ENCODE measurements around the gene UBE2J2.

UBE2J2 gene

DNA sequence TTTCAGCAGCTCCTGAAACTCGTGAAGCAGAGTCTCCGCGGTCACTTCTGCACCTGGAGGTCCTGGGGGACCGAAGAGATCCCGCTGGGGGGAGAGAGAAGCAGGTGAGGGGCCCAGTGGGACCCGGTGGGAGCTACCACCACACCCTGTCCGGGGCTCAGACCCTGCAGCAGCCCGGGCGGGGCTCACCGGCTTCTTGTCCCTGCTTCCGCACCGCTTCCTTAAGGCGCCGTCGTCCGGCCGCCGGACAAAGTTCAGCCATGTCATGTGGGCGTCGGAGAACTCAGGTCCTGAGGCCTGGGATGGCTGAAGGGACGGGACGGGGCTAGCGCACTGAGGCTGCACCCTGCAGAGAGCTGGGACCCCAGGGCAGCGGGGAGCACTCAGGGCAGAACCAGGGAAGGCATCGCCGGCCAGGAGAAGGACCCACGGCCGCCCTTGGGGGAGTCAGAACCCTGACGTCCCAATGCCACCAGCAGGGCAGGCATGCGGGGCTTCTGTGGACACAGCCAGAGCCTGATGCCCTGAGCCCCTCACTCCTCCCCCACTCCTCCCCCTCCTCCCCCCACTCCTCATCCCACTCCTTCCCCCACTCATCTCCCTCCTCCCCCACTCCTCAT, 29.4 kb downstream of the UBE2J2 start:
- no peak for ATAC-seq (ENCODE audit: insufficient read depth, low read depth)
- Histone ChIP-seq H3K4me2 (ENCODE audit: insufficient read depth, low read length) (no peak overlapping the region), H3K9ac (ENCODE audit: low read depth, low read length) (no peak overlapping the region), H3K27me3 (ENCODE audit: insufficient read depth, low read length, poor library complexity) (no peaks in the 10 kb centered on the region), H4K20me1 (ENCODE audit: insufficient read depth, low read length) (no peaks in the 10 kb centered on the region; the same call in 1 of the 2 replicates), H2AFZ (ENCODE audit: low read depth, low read length) (no peak overlapping the region), H3K36me3 (ENCODE audit: insufficient read depth, low read length) (no peaks in the 10 kb centered on the region), H3K4me1 (ENCODE audit: insufficient read depth, low read length) (no peaks in the 10 kb centered on the region), H3K27ac (ENCODE audit: low read length) (no peak overlapping the region), H3K9me3 (ENCODE audit: insufficient read depth, low read length, severe bottlenecking) (no peaks in the 10 kb centered on the region), H3K4me3 (ENCODE audit: low read depth in 1 of 2, low read length in 2 of 2) (no peak overlapping the region), H3K79me2 (ENCODE audit: insufficient read depth, low read length) (no peaks in the 10 kb centered on the region)
- TF ChIP-seq, protein P1, sequence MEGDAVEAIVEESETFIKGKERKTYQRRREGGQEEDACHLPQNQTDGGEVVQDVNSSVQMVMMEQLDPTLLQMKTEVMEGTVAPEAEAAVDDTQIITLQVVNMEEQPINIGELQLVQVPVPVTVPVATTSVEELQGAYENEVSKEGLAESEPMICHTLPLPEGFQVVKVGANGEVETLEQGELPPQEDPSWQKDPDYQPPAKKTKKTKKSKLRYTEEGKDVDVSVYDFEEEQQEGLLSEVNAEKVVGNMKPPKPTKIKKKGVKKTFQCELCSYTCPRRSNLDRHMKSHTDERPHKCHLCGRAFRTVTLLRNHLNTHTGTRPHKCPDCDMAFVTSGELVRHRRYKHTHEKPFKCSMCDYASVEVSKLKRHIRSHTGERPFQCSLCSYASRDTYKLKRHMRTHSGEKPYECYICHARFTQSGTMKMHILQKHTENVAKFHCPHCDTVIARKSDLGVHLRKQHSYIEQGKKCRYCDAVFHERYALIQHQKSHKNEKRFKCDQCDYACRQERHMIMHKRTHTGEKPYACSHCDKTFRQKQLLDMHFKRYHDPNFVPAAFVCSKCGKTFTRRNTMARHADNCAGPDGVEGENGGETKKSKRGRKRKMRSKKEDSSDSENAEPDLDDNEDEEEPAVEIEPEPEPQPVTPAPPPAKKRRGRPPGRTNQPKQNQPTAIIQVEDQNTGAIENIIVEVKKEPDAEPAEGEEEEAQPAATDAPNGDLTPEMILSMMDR (IDR thresholded peaks at IDR 0.05; ENCODE audit: borderline replicate concordance, extremely low read depth, low read length, poor library complexity, severe bottlenecking) = no peak
- no peak for DNase-seq

DNA sequence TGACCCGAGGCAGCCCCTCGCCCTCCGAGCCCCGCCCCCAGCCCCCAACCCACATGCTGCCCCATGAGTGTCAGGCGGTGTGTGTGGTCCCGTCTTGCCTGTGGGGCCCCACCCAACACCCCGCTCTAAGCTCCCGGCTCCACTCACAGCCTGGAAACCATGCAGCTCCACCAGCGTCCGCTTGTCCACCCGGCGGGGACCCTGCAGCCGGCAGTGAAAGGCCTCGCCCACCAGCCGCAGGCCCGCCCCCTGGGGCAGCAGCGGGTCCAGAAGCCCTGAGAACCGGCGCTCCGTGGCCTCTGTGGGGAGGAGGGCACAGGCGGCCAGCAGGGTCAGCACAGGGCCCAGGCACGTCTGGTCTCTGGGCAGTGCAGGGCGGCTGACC, 29.9 kb downstream of the UBE2J2 start:
- no peaks in the 10 kb centered on the region for H3K79me2 ChIP-seq (ENCODE audit: insufficient read depth, low read length)
- H3K4me1 ChIP-seq (ENCODE audit: insufficient read depth, low read length) = no peaks in the 10 kb centered on the region
- H3K36me3 ChIP-seq (ENCODE audit: insufficient read depth, low read length) = no peaks in the 10 kb centered on the region
- no peak overlapping the region for H2AFZ ChIP-seq (ENCODE audit: low read depth, low read length)
- DNase-seq (no peak), ATAC-seq (ENCODE audit: insufficient read depth, low read depth) (no peak)
- no peak overlapping the region for H3K9ac ChIP-seq (ENCODE audit: low read depth, low read length)
- TF ChIP-seq, protein P1 (IDR thresholded peaks at IDR 0.05; ENCODE audit: borderline replicate concordance, extremely low read depth, low read length, poor library complexity, severe bottlenecking) = no peak
- H3K4me2 ChIP-seq (ENCODE audit: insufficient read depth, low read length) = no peak overlapping the region
- no peaks in the 10 kb centered on the region for H3K9me3 ChIP-seq (ENCODE audit: insufficient read depth, low read length, severe bottlenecking)
- H3K27me3 ChIP-seq (ENCODE audit: insufficient read depth, low read length, poor library complexity) = no peaks in the 10 kb centered on the region
- H3K4me3 ChIP-seq (ENCODE audit: low read depth in 1 of 2, low read length in 2 of 2) = no peak overlapping the region
- H4K20me1 ChIP-seq (ENCODE audit: insufficient read depth, low read length) = no peaks in the 10 kb centered on the region; the same call in 1 of the 2 replicates
- no peak overlapping the region for H3K27ac ChIP-seq (ENCODE audit: low read length)

DNA sequence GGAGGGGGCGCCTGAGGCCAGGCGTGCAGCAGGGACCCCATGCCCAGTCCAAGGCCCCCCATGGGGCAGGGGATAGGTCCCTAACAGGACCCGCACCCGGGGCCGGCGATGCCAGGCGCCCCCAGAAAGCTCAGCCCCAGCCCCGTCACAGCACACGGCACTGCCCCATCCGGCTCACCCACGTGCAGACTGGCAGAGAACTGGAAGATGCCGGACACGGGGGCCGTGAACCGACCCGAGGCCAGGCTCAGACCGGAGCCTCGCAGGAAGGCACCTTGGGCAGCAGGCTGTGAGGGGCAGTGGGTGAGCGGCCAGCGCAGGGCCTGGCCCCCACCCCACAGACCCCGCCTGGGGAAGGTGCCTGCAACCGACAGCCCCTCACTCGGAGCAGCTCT, 30.4 kb downstream of the UBE2J2 start:
- Histone ChIP-seq H3K4me2 (ENCODE audit: insufficient read depth, low read length) (no peak overlapping the region), H3K4me1 (ENCODE audit: insufficient read depth, low read length) (no peaks in the 10 kb centered on the region), H3K27ac (ENCODE audit: low read length) (no peak overlapping the region), H2AFZ (ENCODE audit: low read depth, low read length) (no peak overlapping the region), H3K79me2 (ENCODE audit: insufficient read depth, low read length) (no peaks in the 10 kb centered on the region), H3K9ac (ENCODE audit: low read depth, low read length) (no peak overlapping the region), H3K27me3 (ENCODE audit: insufficient read depth, low read length, poor library complexity) (no peaks in the 10 kb centered on the region), H3K9me3 (ENCODE audit: insufficient read depth, low read length, severe bottlenecking) (no peaks in the 10 kb centered on the region), H3K4me3 (ENCODE audit: low read depth in 1 of 2, low read length in 2 of 2) (no peak overlapping the region), H4K20me1 (ENCODE audit: insufficient read depth, low read length) (peaks cover 2% of the 10 kb centered on the region; the same call in 1 of the 2 replicates), H3K36me3 (ENCODE audit: insufficient read depth, low read length) (no peaks in the 10 kb centered on the region)
- ATAC-seq (ENCODE audit: insufficient read depth, low read depth) = no peak
- no peak for DNase-seq
- TF ChIP-seq, protein P1 (IDR thresholded peaks at IDR 0.05; ENCODE audit: borderline replicate concordance, extremely low read depth, low read length, poor library complexity, severe bottlenecking) = no peak
- TF ChIP-seq EZH2 (IDR thresholded peaks at IDR 0.05; ENCODE audit: borderline replicate concordance, low read depth, low read length, severe bottlenecking) = no peak

Measured in DND-41 (cell line).